Keratinocyte (primary cell): Measurements from ENCODE around the gene TRAPPC10. TPM values are rescaled to one million over a fixed set of nuclear protein-coding genes. Genes with fewer than 3 reads are reported as not detected.

Experiments
- DNase-seq: peaks from one replicate; pipeline ENCODE4 v3.0.0-alpha.2; 2011; ENCODE audit warnings: low read depth, missing footprints, low spot score
- FAIRE-seq: peaks from 2 replicates; lab custom pipeline; 2011; peaks lifted over from hg19 to GRCh38; lab: Jason Lieb, UNC
- H2AFZ ChIP-seq: 2 replicates; pipeline ENCODE4 v1.6.0; 2012; ENCODE audit warnings: low read length, control low read depth, inconsistent platforms; ENCODE audit not compliant: control insufficient read depth
- H3K27ac ChIP-seq: 2 replicates; pipeline ENCODE4 v1.5.1; 2011; ENCODE audit warnings: low read length; ENCODE audit not compliant: control insufficient read depth, insufficient read depth
- H3K27me3 ChIP-seq: 3 replicates; pipeline ENCODE4 v1.6.0; 2011; ENCODE audit warnings: low read length; ENCODE audit not compliant: control insufficient read depth, insufficient read depth; ENCODE audit errors: extremely low read depth
- H3K36me3 ChIP-seq, 2 experiments: 2 replicates in 1 of 2; 3 replicates in 1 of 2; pipeline ENCODE4 v1.5.1; 2011; ENCODE audit warnings: low read length in 2 of 2, mild to moderate bottlenecking in 1 of 2; ENCODE audit not compliant: control insufficient read depth in 2 of 2, insufficient read depth in 2 of 2; ENCODE audit errors: extremely low read depth in 1 of 2
- H3K4me1 ChIP-seq: 3 replicates; pipeline ENCODE4 v1.5.1; 2011; ENCODE audit warnings: low read length; ENCODE audit not compliant: control insufficient read depth, insufficient read depth; ENCODE audit errors: extremely low read depth
- H3K4me2 ChIP-seq: 3 replicates; pipeline ENCODE4 v1.6.0; 2011; ENCODE audit warnings: low read depth, low read length; ENCODE audit not compliant: control insufficient read depth, insufficient read depth; ENCODE audit errors: extremely low read depth
- H3K4me3 ChIP-seq, 3 experiments: fragments of 200-600 bp in 1 of 3; sonication (generic) in 1 of 3; 2 replicates in 2 of 3; 3 replicates in 1 of 3; pipeline ENCODE4 v1.5.1; 2011 to 2016; ENCODE audit warnings: low read length in 3 of 3, mild to moderate bottlenecking in 3 of 3, control low read depth in 2 of 3, inconsistent platforms in 1 of 3, low read depth in 1 of 3, mixed read lengths in 1 of 3, mixed run types in 1 of 3, moderate library complexity in 1 of 3; ENCODE audit not compliant: control insufficient read depth in 2 of 3, insufficient read depth in 2 of 3; ENCODE audit errors: extremely low read depth in 1 of 3
- H3K79me2 ChIP-seq: 2 replicates; pipeline ENCODE4 v1.6.0; 2012; ENCODE audit warnings: low read length; ENCODE audit not compliant: control insufficient read depth, insufficient read depth
- H3K9ac ChIP-seq: 3 replicates; pipeline ENCODE4 v1.6.0; 2011; ENCODE audit warnings: low read length; ENCODE audit not compliant: control insufficient read depth, insufficient read depth; ENCODE audit errors: extremely low read depth
- H3K9me1 ChIP-seq: 3 replicates; pipeline ENCODE4 v1.6.0; 2011; ENCODE audit warnings: low read length; ENCODE audit not compliant: control insufficient read depth, insufficient read depth; ENCODE audit errors: extremely low read depth
- H3K9me3 ChIP-seq: 2 replicates; pipeline ENCODE4 v1.5.1; 2012; ENCODE audit warnings: low read depth, low read length; ENCODE audit not compliant: control insufficient read depth
- H4K20me1 ChIP-seq: 3 replicates; pipeline ENCODE4 v1.6.0; 2011; ENCODE audit warnings: low read length; ENCODE audit not compliant: control insufficient read depth, insufficient read depth; ENCODE audit errors: extremely low read depth
- CTCF ChIP-seq, 3 experiments: IDR thresholded peaks in 1 of 3; conservative IDR thresholded peaks in 1 of 3; optimal IDR thresholded peaks in 1 of 3; 2 replicates in 2 of 3; 3 replicates in 1 of 3; pipeline versions ENCODE3 to v1.5.1; 2011; ENCODE audit warnings: low read length in 3 of 3, mild to moderate bottlenecking in 3 of 3, moderate library complexity in 2 of 3, control low read depth in 1 of 3, inconsistent platforms in 1 of 3; ENCODE audit not compliant: insufficient read depth in 2 of 3; ENCODE audit errors: extremely low read depth in 1 of 3
- EZH2 ChIP-seq: IDR thresholded peaks from one replicate; pipeline ENCODE4 v1.6.1; 2012; ENCODE audit warnings: inconsistent platforms, mild to moderate bottlenecking, low read length, moderate library complexity
- dilution Hi-C: fragments of 300-500 bp; cut with MboI; formaldehyde crosslinking; loops from one replicate; pipeline ENCODE4 v1.7.0; 2020; ENCODE audit warnings: low sequenced_read_pairs; ENCODE audit not compliant: extremely low pct_ligation_motif_present
- polyA plus RNA-seq, 5 experiments: library from polyadenylated mRNA; depleted of rRNA in 3 of 5; stranded (reverse) in 3 of 5; stranded (forward) in 1 of 5; unstranded in 1 of 5; fragments of >200 nt; gene quantifications; 1 replicate in 1 of 5; 2 replicates in 3 of 5; 3 replicates in 1 of 5; pipeline versions ENCODE4 v1.2.1 to v1.2.3, GENCODE V29; 2011 to 2012; ENCODE audit warnings: missing spikeins in 2 of 5, low read depth in 1 of 5, low replicate concordance in 1 of 5

Gene TRAPPC10
- polyA plus RNA-seq, 1 donor (not counting 4 experiments of a cell fraction or from before 2014, with no cell fraction given) = 21.6 TPM

GRCh38 chr21:44013380-44014088 lies 1.4 kb downstream of the TRAPPC10 start:
- DNase-seq (no peak), FAIRE-seq (no peak)
- H3K4me3 ChIP-seq = peak overlapping the region; percentile 81 to 89 (median 88)
- peak overlapping the region; percentile 80 for H3K27ac ChIP-seq
- no peak for TF ChIP-seq EZH2
- TF ChIP-seq CTCF (optimal IDR thresholded peaks at IDR 0.05 in 1 of 3, IDR thresholded peaks at IDR 0.05 in 1 of 3, conservative IDR thresholded peaks at IDR 0.05 in 1 of 3; ENCODE audit: extremely low read depth in 1 of 3, insufficient read depth in 2 of 3, low read length in 3 of 3) = no peak
- peak overlapping the region; percentile 97 for H3K4me2 ChIP-seq
- H3K36me3 ChIP-seq = no peaks in the 10 kb centered on the region
- no peaks in the 10 kb centered on the region for H3K9me3 ChIP-seq
- H3K4me1 ChIP-seq = peaks cover 11% of the 10 kb centered on the region
- dilution Hi-C loops = no loop called here
- peaks cover 60% of the 10 kb centered on the region for H3K79me2 ChIP-seq
- peak overlapping the region; percentile 89 for H3K9ac ChIP-seq
- H3K27me3 ChIP-seq = no peaks in the 10 kb centered on the region
- peaks cover 3% of the 10 kb centered on the region for H3K9me1 ChIP-seq
- H4K20me1 ChIP-seq = peaks cover 19% of the 10 kb centered on the region
- H2AFZ ChIP-seq = no peak overlapping the region

- no peak overlapping the region for H3K27ac ChIP-seq
- H3K4me2 ChIP-seq = no peak overlapping the region
- H3K79me2 ChIP-seq = peaks cover 92% of the 10 kb centered on the region
- no peak overlapping the region for H3K4me3 ChIP-seq
- FAIRE-seq (no peak), DNase-seq (no peak)
- no peaks in the 10 kb centered on the region for H3K36me3 ChIP-seq
- no peaks in the 10 kb centered on the region for H3K9me3 ChIP-seq
- H2AFZ ChIP-seq = no peak overlapping the region
- dilution Hi-C loops = no loop called here
- H4K20me1 ChIP-seq = peaks cover 23% of the 10 kb centered on the region
- H3K4me1 ChIP-seq = peaks cover 11% of the 10 kb centered on the region
- H3K9me1 ChIP-seq = peaks cover 3% of the 10 kb centered on the region
- no peak for TF ChIP-seq EZH2
- no peak for TF ChIP-seq CTCF (optimal IDR thresholded peaks at IDR 0.05 in 1 of 3, IDR thresholded peaks at IDR 0.05 in 1 of 3, conservative IDR thresholded peaks at IDR 0.05 in 1 of 3; ENCODE audit: extremely low read depth in 1 of 3, insufficient read depth in 2 of 3, low read length in 3 of 3)
- no peaks in the 10 kb centered on the region for H3K27me3 ChIP-seq
- H3K9ac ChIP-seq = no peak overlapping the region
Observed at GRCh38 chr21:44017601-44018000, 5.5 kb downstream of the TRAPPC10 start.
